Small intestine (tissue), 4 donors: Measurements from ENCODE around the gene PCDHB13. TPM values are rescaled to one million over a fixed set of nuclear protein-coding genes. Genes with fewer than 3 reads are reported as not detected.

ENCODE experiments used
- polyA plus RNA-seq, 4 donors: library from polyadenylated mRNA; stranded (reverse) in 3 of 4; unstranded in 1 of 4; fragments of 200-250 nt in 3 of 4; fragments of 120-200 nt in 1 of 4; gene quantifications; one replicate each; pipeline versions ENCODE4 v1.2.1 to v1.2.3, GENCODE V29; 2013
- donor health status: healthy with polysubstance abuse.
- donor health status: Bipolar disorder and iron deficiency.
- donor health status: healthy.

PCDHB13 gene
- polyA plus RNA-seq, 4 donors = 0.49 to 0.71 TPM; not detected in 2

Other genes starting within 250 kb of the PCDHB13 start
- gene PCDHAC2, start 247.4 kb upstream of the PCDHB13 start, polyA plus RNA-seq = under 1 TPM in 2 of 4 donors, not detected in 2; 0.22 to 0.72 TPM
- gene PCDHB1, start 162.5 kb upstream of the PCDHB13 start, polyA plus RNA-seq = under 1 TPM in 2 of 4 donors, not detected in 2; 0.03 to 0.04 TPM
- under 1 TPM in 3 of 4 donors, not detected in 1; 0.27 to 0.98 (median 0.72) TPM for gene PCDHB2, start 119.3 kb upstream of the PCDHB13 start, polyA plus RNA-seq
- under 1 TPM in 2 of 4 donors, not detected in 2; 0.31 to 0.68 TPM for gene PCDHB3, start 113.4 kb upstream of the PCDHB13 start, polyA plus RNA-seq
- gene PCDHB4, start 92.1 kb upstream of the PCDHB13 start, polyA plus RNA-seq = under 1 TPM in 2 of 4 donors, not detected in 2; 0.64 to 0.96 TPM
- under 1 TPM in 2 of 4 donors, not detected in 2; 0.91 to 0.99 TPM for gene PCDHB5, start 78.7 kb upstream of the PCDHB13 start, polyA plus RNA-seq
- gene PCDHB6, start 63.9 kb upstream of the PCDHB13 start, polyA plus RNA-seq = under 1 TPM in 2 of 4 donors, not detected in 2; 0.13 to 0.52 TPM
- 1 to 10 TPM in 1 of 4 donors, under 1 TPM in 2, not detected in 1; 0.27 to 1.1 (median 0.36) TPM for gene PCDHB7, start 41.3 kb upstream of the PCDHB13 start, polyA plus RNA-seq
- gene PCDHB8, start 36.1 kb upstream of the PCDHB13 start, polyA plus RNA-seq = under 1 TPM in 2 of 4 donors, not detected in 2; 0.18 to 0.49 TPM
- under 1 TPM in 2 of 4 donors, not detected in 2; 0.37 to 0.65 TPM for gene PCDHB16, start 31.5 kb upstream of the PCDHB13 start, polyA plus RNA-seq
- gene PCDHB9, start 26.8 kb upstream of the PCDHB13 start, polyA plus RNA-seq = under 1 TPM in 2 of 4 donors, not detected in 2; 0.34 to 0.44 TPM
- 1 to 10 TPM in 2 of 4 donors, not detected in 2; 1.1 to 1.3 TPM for gene PCDHB10, start 21.6 kb upstream of the PCDHB13 start, polyA plus RNA-seq
- gene PCDHB11, start 14.3 kb upstream of the PCDHB13 start, polyA plus RNA-seq = under 1 TPM in 2 of 4 donors, not detected in 2; 0.27 to 0.65 TPM
- gene PCDHB12, start 5.2 kb upstream of the PCDHB13 start, polyA plus RNA-seq = under 1 TPM in 2 of 4 donors, not detected in 2; 0.46 to 0.71 TPM
- 1 to 10 TPM in 1 of 4 donors, under 1 TPM in 1, not detected in 2; 0.81 to 1.5 TPM for gene PCDHB14, start 9.4 kb downstream of the PCDHB13 start, polyA plus RNA-seq
- gene PCDHB15, start 31.5 kb downstream of the PCDHB13 start, polyA plus RNA-seq = 1 to 10 TPM in 2 of 4 donors, under 1 TPM in 2; 0.22 to 1.7 (median 0.65) TPM
- gene SLC25A2, start 90.1 kb downstream of the PCDHB13 start, polyA plus RNA-seq = under 1 TPM in 3 of 4 donors, not detected in 1; 0.12 to 0.45 (median 0.15) TPM
- 10 to 100 TPM; 58.8 to 91.9 (median 66.1) TPM for gene TAF7, start 106.9 kb downstream of the PCDHB13 start, polyA plus RNA-seq
- under 1 TPM in 3 of 4 donors, not detected in 1; 0.10 to 0.27 (median 0.13) TPM for gene PCDHGA1, start 116.6 kb downstream of the PCDHB13 start, polyA plus RNA-seq
- gene PCDHGA2, start 124.8 kb downstream of the PCDHB13 start, polyA plus RNA-seq = under 1 TPM in 3 of 4 donors, not detected in 1; 0.27 to 0.81 (median 0.64) TPM
- gene PCDHGA3, start 129.9 kb downstream of the PCDHB13 start, polyA plus RNA-seq = under 1 TPM in 2 of 4 donors, not detected in 2; 0.24 to 0.49 TPM
- under 1 TPM in 2 of 4 donors, not detected in 2; 0.19 to 0.21 TPM for gene PCDHGB1, start 136.2 kb downstream of the PCDHB13 start, polyA plus RNA-seq
- gene PCDHGA4, start 141.1 kb downstream of the PCDHB13 start, polyA plus RNA-seq = under 1 TPM in 2 of 4 donors, not detected in 2; 0.31 to 0.43 TPM
- under 1 TPM in 2 of 4 donors, not detected in 2; 0.37 to 0.68 TPM for gene PCDHGB2, start 146.1 kb downstream of the PCDHB13 start, polyA plus RNA-seq
- gene PCDHGA5, start 150.2 kb downstream of the PCDHB13 start, polyA plus RNA-seq = under 1 TPM in 2 of 4 donors, not detected in 2; 0.43 to 0.68 TPM
- under 1 TPM in 2 of 4 donors, not detected in 2; 0.31 to 0.43 TPM for gene PCDHGB3, start 156.3 kb downstream of the PCDHB13 start, polyA plus RNA-seq
- 1 to 10 TPM in 1 of 4 donors, under 1 TPM in 1, not detected in 2; 0.72 to 1.0 TPM for gene PCDHGA6, start 160.0 kb downstream of the PCDHB13 start, polyA plus RNA-seq
- under 1 TPM in 2 of 4 donors, not detected in 2; 0.30 to 0.32 TPM for gene PCDHGA7, start 168.8 kb downstream of the PCDHB13 start, polyA plus RNA-seq
- gene PCDHGB4, start 173.8 kb downstream of the PCDHB13 start, polyA plus RNA-seq = under 1 TPM in 2 of 4 donors, not detected in 2; 0.75 to 0.77 TPM
- gene PCDHGA8, start 178.7 kb downstream of the PCDHB13 start, polyA plus RNA-seq = under 1 TPM in 2 of 4 donors, not detected in 2; 0.10 to 0.15 TPM
- 1 to 10 TPM in 2 of 4 donors, under 1 TPM in 1, not detected in 1; 0.27 to 1.6 (median 1.2) TPM for gene PCDHGB5, start 184.0 kb downstream of the PCDHB13 start, polyA plus RNA-seq
- 1 to 10 TPM in 1 of 4 donors, under 1 TPM in 1, not detected in 2; 0.75 to 1.0 TPM for gene PCDHGA9, start 188.9 kb downstream of the PCDHB13 start, polyA plus RNA-seq
- 1 to 10 TPM in 2 of 4 donors, not detected in 2; 1.3 to 1.4 TPM for gene PCDHGB6, start 194.1 kb downstream of the PCDHB13 start, polyA plus RNA-seq
- 1 to 10 TPM in 2 of 4 donors, under 1 TPM in 1, not detected in 1; 0.27 to 2.2 (median 1.2) TPM for gene PCDHGA10, start 199.1 kb downstream of the PCDHB13 start, polyA plus RNA-seq
- 1 to 10 TPM in 2 of 4 donors, not detected in 2; 1.8 to 2.8 TPM for gene PCDHGB7, start 203.8 kb downstream of the PCDHB13 start, polyA plus RNA-seq
- 1 to 10 TPM in 1 of 4 donors, under 1 TPM in 1, not detected in 2; 0.81 to 1.0 TPM for gene PCDHGA11, start 207.1 kb downstream of the PCDHB13 start, polyA plus RNA-seq
- gene PCDHGA12, start 216.6 kb downstream of the PCDHB13 start, polyA plus RNA-seq = 1 to 10 TPM in 1 of 4 donors, under 1 TPM in 2, not detected in 1; 0.41 to 1.5 (median 0.54) TPM